ENCODE results near the gene SPART. TPM values are rescaled to one million over a fixed set of nuclear protein-coding genes. Genes with fewer than 3 reads are reported as not detected.
A peak's percentile ranks its signal among the peaks of the same experiment; 100 is the strongest.

SPART gene
- total RNA-seq, 1 experiment from 2014 or later, result 182 TPM

DNA sequence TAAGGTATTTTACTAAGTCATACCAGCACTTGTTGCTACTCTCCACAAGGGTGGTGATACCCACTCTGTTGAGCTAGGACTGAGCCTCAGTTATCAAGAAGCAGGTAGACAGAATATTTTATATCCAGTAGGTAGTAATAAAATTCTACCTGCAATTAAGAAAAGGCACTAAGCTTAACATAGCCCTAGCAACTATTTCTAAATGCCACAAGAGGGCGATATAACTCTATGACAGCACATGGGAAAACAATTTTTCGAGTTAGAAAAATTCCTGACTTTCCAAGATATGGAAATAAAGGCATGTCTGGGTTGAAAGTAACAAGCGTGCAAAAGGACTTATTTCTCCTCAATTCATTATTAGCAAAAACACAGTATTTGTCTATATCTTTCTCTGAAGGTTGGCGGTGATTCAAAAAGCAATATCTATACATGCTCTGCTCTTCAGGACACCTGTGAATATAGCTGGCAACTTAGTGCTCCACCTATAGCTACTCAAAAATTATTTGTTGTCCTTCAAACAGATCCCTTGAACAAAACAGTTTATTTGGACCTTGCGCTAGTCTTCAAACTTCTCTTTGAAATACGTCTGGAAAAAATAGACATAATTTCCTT, 63.3 kb downstream of the SPART start:
- TF ChIP-seq EZH2 (IDR thresholded peaks at IDR 0.05; ENCODE audit: borderline replicate concordance, low read depth, low read length, poor library complexity, severe bottlenecking), result no peak
- peak; percentile 86 for TF ChIP-seq CTCF (conservative IDR thresholded peaks at IDR 0.05; ENCODE audit: low read depth, low read length)
- ChIA-PET CTCF (interaction anchor here (0.6 to 1.3 kb wide), 14 partner anchors 14 to 698 kb away, joined by 3 to 9 read pairs (median 4); no protein-coding TSS in a partner anchor), POLR2A (ENCODE audit: low non-redundant PET) (interaction anchor here (0.6 kb wide), 1 partner anchor 192 kb away, joined by 3 read pairs; no protein-coding TSS in a partner anchor)
- H3K36me3 ChIP-seq (ENCODE audit: insufficient read depth, low read length, poor library complexity, severe bottlenecking), result no peaks in the 10 kb centered on the region
- peaks cover 6% of the 10 kb centered on the region for H3K9me3 ChIP-seq (ENCODE audit: low read depth, low read length, poor library complexity, severe bottlenecking)
- BruUV-seq (replicated peaks), result no TSS peak
- peak; percentile 71 for DNase-seq (ENCODE audit: low spot score)
- H3K27me3 ChIP-seq (replicated peaks; ENCODE audit: insufficient read depth, low read depth, low read length, poor library complexity), result no peaks in the 10 kb centered on the region
- H3K4me1 ChIP-seq (ENCODE audit: insufficient read depth, low read length, poor library complexity, severe bottlenecking), result peaks cover 15% of the 10 kb centered on the region
- no peak overlapping the region for H3K4me3 ChIP-seq (ENCODE audit: low read depth, low read length, poor library complexity, severe bottlenecking)
- intact Hi-C loops (cut with micrococcal nuclease; ENCODE audit: unreplicated experiment), result loop anchor here (2.0 to 10.0 kb wide), 6 partner anchors 114 to 1322 kb away; no protein-coding TSS in a partner anchor
- no peak overlapping the region for H3K27ac ChIP-seq (ENCODE audit: low read depth, low read length, poor library complexity, severe bottlenecking)

GRCh38 chr13:36275190-36276002, 70.8 kb downstream of the SPART start:
- ChIA-PET POLR2A (ENCODE audit: low non-redundant PET) (interaction anchor here (1.0 kb wide), 1 partner anchor 539 kb away, joined by 3 read pairs; no protein-coding TSS in a partner anchor), CTCF (interaction anchor here (0.5 to 1.4 kb wide), 4 partner anchors 9 to 298 kb away, joined by 3 to 25 read pairs (median 8); no protein-coding TSS in a partner anchor)
- Histone ChIP-seq H3K4me1 (ENCODE audit: insufficient read depth, low read length, poor library complexity, severe bottlenecking) (no peaks in the 10 kb centered on the region), H3K9me3 (ENCODE audit: low read depth, low read length, poor library complexity, severe bottlenecking) (no peaks in the 10 kb centered on the region), H3K36me3 (ENCODE audit: insufficient read depth, low read length, poor library complexity, severe bottlenecking) (no peaks in the 10 kb centered on the region), H3K27ac (ENCODE audit: low read depth, low read length, poor library complexity, severe bottlenecking) (no peak overlapping the region), H3K27me3 (replicated peaks; ENCODE audit: insufficient read depth, low read depth, low read length, poor library complexity) (no peaks in the 10 kb centered on the region), H3K4me3 (ENCODE audit: low read depth, low read length, poor library complexity, severe bottlenecking) (no peak overlapping the region)
- intact Hi-C loops (cut with micrococcal nuclease; ENCODE audit: unreplicated experiment), result loop anchor here (1.0 kb wide), 1 partner anchor 297 kb away; no protein-coding TSS in a partner anchor
- peak; percentile 79 for DNase-seq (ENCODE audit: low spot score)
- BruUV-seq (replicated peaks), result no TSS peak
- TF ChIP-seq EZH2 (IDR thresholded peaks at IDR 0.05; ENCODE audit: borderline replicate concordance, low read depth, low read length, poor library complexity, severe bottlenecking) (no peak), CTCF (conservative IDR thresholded peaks at IDR 0.05; ENCODE audit: low read depth, low read length) (peak; percentile 76)

DNA sequence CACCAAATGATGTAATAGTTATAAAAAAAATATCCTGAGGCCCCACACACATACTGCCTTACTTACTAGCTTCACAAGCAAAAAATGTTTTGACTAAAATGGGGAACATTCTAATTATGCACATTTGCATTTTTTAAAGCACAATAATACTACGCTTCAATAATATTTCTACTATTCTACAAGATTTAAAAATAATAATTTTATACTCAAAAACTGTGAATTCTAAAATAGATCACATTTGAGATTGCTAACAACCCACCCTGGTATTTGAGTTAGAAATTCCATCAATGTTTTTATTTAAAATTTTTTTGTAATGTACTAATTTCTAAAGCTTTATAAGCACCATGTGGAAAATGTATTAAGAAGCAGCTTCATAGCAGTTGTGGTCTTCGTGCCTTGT, 72.8 kb downstream of the SPART start:
- Histone ChIP-seq H3K27ac (ENCODE audit: low read depth, low read length, poor library complexity, severe bottlenecking) (no peak overlapping the region), H3K4me1 (ENCODE audit: insufficient read depth, low read length, poor library complexity, severe bottlenecking) (no peaks in the 10 kb centered on the region), H3K4me3 (ENCODE audit: low read depth, low read length, poor library complexity, severe bottlenecking) (no peak overlapping the region), H3K27me3 (replicated peaks; ENCODE audit: insufficient read depth, low read depth, low read length, poor library complexity) (no peaks in the 10 kb centered on the region), H3K36me3 (ENCODE audit: insufficient read depth, low read length, poor library complexity, severe bottlenecking) (no peaks in the 10 kb centered on the region), H3K9me3 (ENCODE audit: low read depth, low read length, poor library complexity, severe bottlenecking) (no peaks in the 10 kb centered on the region)
- ChIA-PET POLR2A (ENCODE audit: low non-redundant PET) (no interaction called here), CTCF (no interaction called here)
- TF ChIP-seq CTCF (conservative IDR thresholded peaks at IDR 0.05; ENCODE audit: low read depth, low read length) (no peak), EZH2 (IDR thresholded peaks at IDR 0.05; ENCODE audit: borderline replicate concordance, low read depth, low read length, poor library complexity, severe bottlenecking) (no peak)
- BruUV-seq (replicated peaks), result no TSS peak
- intact Hi-C loops (cut with micrococcal nuclease; ENCODE audit: unreplicated experiment), result no loop called here
- no peak for DNase-seq (ENCODE audit: low spot score)
